DLD1 (cell line): Measurements from ENCODE around the gene GALNT2.

Experiments
- in situ Hi-C: cut with HindIII; loops from 2 replicates; pipeline ENCODE4 v1.10.0; 2017; ENCODE audit warnings: low sequenced_read_pairs

GALNT2 gene

DNA sequence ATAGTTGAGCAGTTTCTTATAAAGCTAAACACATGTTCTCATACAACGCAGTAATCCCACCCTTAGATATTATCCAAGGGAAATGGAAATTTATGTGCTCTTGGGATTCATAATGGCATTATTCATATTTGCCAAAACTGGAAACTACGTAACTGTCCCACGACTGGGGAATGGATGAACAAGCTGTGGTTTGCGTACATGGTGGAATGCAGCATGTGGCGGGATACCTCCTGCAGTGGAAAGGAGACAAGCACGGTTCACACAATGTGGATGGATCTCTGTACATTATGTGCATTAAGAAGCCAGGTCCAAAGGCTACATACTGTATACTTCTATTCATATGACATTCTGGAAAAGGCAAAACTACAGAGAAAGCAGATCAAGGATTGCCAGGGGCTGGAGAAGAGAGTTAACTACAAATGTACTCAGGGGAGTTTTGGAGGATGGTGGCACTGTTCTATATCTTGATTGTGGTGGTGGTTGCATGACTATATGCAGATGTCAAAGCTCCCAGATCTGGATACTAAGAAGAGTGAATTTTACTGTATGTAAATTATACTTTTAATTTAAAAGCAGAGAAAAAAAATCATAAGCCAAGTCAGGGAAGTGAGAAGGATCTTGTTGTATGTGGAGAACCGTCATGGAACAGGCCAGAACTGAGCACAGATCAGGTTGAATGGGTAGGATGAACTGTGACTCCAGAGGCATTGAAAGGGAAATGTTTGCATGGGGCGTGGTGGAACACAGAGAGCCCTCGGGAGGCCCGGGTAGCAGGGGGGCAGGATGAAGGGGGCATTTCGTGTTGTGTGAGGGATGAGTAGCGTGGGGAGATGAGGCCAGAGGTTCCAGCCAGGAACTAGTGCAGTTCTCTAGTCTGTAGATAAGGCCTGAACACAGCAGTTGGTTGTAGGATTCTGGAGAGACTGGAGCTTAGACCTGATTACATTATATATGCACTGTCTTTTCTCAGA, 90.7 kb downstream of the GALNT2 start:
- in situ Hi-C loops = no loop called here

DNA sequence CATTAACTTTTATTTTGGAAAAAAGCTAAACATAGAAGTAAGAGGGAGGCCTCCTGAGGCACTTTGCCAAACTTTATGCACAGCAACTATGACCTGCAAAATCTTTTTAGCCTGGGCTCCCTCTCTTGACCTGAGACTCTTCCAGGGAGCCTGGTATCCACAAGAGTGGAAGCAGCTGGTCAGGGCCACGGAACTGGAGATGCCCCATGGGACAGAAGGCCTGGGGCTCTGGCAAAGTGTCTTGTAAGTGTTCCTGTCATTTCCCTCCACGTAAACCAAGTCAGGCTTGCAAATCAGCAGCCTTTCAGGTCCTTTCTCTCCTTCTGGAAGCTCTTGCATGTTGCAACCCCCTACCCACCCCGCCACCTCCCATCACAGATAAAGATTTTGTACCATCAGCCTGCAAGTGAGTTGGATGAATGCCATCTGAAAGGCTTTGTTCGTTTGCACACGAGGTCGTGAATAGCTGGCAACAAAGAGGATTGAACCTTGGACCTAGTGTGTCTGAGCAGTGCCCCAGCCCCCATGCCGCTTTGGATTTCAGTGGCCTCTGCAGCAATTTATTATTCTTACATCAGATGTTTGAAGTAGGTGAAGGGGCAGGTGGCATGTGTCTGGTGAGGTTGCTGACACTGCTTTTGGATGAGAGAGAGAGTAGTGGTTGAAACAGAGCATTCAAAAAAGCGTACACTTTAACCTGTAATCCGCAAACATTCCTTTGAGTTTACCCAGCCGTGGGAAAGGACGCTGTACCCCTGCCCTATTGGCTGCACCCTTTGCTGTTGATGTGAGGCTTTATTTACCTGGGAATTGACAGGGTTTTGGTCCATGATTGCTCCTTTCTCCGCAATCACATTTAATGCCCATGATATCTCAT, 91.6 kb downstream of the GALNT2 start:
- in situ Hi-C loops = no loop called here

GRCh38 chr1:230159580-230159979, 92.5 kb downstream of the GALNT2 start:
- in situ Hi-C loops = no loop called here

DNA sequence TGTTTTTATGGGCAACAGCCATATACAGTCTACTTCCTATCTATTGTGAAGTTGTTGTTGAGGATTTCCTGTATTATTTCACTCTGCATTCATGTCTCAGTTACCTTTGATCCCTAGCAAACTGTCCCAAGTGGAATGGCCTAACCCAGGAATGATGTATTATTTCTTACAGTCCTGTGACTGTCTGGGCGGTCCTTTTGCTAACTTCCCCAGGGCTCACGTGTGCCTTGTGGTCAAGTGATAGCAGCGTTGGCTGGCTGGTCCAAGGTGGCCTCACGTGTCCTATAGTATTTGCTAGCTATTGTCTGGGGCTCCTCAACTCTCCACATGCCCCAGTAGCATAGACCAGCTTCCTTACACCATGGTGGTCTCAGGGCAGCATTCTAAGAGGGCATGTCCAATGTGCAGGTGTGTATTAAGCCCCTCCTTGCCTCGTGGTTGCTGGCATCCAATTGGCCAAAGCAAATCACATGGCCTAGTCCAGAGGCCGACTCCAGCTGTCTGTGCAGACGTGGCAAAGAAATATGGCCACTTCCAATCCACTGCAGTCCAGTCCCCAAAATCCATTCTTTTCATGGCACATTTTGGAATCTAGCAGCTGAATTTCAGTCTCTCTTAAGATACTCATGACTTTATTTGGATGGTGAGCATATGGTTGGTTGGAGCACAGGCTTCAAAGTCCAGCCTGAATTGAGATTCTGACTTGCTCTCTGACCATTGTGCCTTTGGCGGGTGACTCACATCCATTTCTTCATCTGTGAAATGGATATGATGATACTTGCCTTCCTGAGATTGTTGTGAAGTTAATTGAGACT, 94.1 kb downstream of the GALNT2 start:
- in situ Hi-C loops = no loop called here

- in situ Hi-C loops = no loop called here
Measured at GRCh38 chr1:230163205-230163604, 96.2 kb downstream of the GALNT2 start.

DNA sequence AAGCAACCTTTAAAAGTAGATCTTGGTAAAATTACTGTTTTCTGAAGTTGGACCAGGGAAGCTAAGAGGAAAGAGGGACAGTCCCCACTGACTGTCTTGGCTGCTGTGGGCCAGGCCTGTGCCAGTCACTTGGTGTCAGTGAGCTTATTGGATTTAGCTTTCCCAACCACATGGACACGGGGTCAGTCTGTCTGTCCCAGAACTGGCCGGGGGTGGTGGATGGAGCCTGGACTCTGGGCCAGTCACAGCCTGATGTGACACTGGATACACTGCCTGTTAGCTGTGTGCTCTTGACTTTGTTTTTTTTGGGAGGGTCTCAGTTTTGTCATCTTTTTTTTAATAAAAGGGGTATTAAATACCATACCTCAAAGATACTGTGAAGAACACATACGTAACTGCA, 96.7 kb downstream of the GALNT2 start:
- in situ Hi-C loops = no loop called here

GRCh38 chr1:230165536-230165935, 98.5 kb downstream of the GALNT2 start:
- in situ Hi-C loops = no loop called here

GRCh38 chr1:230166366-230167132, 99.5 kb downstream of the GALNT2 start:
- in situ Hi-C loops = no loop called here

GRCh38 chr1:230167419-230167852, 100.4 kb downstream of the GALNT2 start:
- in situ Hi-C loops = no loop called here

GRCh38 chr1:230169454-230170152, 102.6 kb downstream of the GALNT2 start:
- in situ Hi-C loops = no loop called here

- in situ Hi-C loops = no loop called here
Measured at GRCh38 chr1:230170153-230170547, 103.1 kb downstream of the GALNT2 start.

DNA sequence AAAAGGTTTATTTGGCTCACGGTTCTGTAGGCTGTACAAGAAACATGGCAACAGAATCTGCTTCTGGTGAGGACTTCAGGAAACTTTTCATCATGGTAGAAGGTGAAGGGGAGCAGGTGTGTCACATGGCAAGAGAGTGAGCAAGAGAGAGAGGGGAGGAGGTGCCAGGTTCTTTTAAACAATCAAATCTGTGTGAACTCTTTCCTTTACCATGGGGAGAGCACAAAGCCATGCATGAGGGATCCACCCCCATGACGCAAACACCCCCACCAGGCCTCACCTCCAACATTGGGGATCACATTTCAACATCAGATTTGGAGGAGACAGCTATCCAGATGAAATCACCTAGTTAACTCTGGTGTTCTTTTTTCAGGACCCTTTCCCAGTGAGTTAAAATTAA, 103.6 kb downstream of the GALNT2 start:
- in situ Hi-C loops = no loop called here

- in situ Hi-C loops = no loop called here
Measured at GRCh38 chr1:230171356-230172015, 104.4 kb downstream of the GALNT2 start.

- in situ Hi-C loops = no loop called here
Measured at GRCh38 chr1:230172016-230172537, 105.0 kb downstream of the GALNT2 start.

DNA sequence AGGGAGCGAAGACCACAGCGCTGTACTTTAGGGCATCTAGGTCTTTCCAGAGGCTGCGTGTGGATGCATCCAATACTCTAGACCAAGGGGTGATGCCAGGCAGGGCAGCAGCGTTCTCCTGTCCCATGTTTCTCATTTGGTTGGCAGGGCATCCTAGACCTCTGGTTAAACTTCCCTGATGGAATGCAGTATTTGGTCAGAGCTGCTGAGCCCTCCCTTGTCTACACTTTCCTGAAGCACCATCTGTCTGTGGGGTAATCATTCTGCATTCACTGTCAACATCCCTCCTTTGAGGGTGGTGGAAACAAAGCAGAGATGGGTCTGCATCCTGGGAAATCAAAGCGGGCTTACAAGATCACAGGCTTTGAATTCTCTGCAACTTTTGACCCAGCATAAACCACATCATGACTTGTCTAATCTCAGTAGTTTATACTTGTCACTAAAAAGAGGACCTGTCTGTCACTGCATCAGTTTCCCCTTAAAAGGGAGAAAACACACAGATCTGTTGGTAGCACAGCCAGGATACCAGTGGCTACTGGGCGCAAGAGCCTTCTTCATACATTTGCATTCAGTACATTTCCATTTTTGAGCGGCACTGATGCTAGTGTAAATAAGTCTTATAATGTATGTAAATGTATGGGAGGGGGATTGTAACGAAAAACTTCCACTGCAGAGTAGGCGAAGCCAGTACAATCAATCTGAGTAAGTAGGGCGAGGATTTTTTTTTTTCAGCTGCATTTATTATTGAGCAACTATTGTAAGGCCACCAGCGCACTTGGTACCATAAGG, 106.3 kb downstream of the GALNT2 start:
- in situ Hi-C loops = no loop called here

DNA sequence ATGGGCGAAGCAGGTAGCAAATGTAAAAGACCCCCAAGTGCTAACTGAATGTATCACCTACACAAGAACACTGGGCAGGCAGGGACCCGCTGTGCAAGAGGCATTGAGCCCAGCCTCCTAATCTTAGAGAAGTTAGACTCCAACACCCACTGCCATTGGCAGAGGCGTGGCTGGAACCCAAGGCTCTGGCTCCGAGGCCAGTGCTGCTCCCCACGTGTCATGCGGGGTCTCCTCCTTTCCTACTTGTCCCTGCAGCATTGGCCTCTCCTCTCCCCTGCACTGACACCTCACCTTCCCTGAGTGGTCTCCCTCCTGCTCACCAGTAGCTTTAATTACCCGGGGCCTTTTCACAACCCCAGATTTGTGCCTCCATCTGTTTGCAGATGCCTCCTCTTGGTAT, 107.0 kb downstream of the GALNT2 start:
- in situ Hi-C loops = no loop called here

- in situ Hi-C loops = no loop called here
Measured at GRCh38 chr1:230174471-230175162, 107.6 kb downstream of the GALNT2 start.
